Activated CD4-positive, alpha-beta T cell treated with anti-CD3 and anti-CD28 coated beads for 4 hours (primary cell): ENCODE measurements around the gene POLR1G.

ENCODE experiments used
- DNase-seq, 2 donors: peaks; one replicate each; pipeline ENCODE4 v3.0.0-alpha.2; 2020

Gene POLR1G

GRCh38 chr19:45406226-45407090 is at the start of gene POLR1G:
TSS of gene POLR1G (plus strand) at chr19:45406644. CDS start at chr19:45406697, 53 bp downstream.
- DNase-seq, result peak; percentile 79 to 82

GRCh38 chr19:45356760-45357444 is 49.5 kb upstream of the POLR1G start:
- DNase-seq, result no peak

GRCh38 chr19:45357445-45357783 is 49.0 kb upstream of the POLR1G start:
- DNase-seq, result no peak

- no peak for DNase-seq
Observed at GRCh38 chr19:45358213-45358792, 48.1 kb upstream of the POLR1G start.

- DNase-seq, result no peak
Observed at GRCh38 chr19:45361608-45362007, 44.8 kb upstream of the POLR1G start.

GRCh38 chr19:45362291-45362690 is 44.2 kb upstream of the POLR1G start:
- DNase-seq, result no peak

GRCh38 chr19:45363861-45364459 is 42.5 kb upstream of the POLR1G start:
- no peak for DNase-seq

GRCh38 chr19:45364696-45365095 is 41.7 kb upstream of the POLR1G start:
- no peak for DNase-seq

GRCh38 chr19:45368127-45368526 is 38.3 kb upstream of the POLR1G start:
- no peak for DNase-seq

- DNase-seq, result no peak
Observed at GRCh38 chr19:45368737-45369340, 37.6 kb upstream of the POLR1G start.

GRCh38 chr19:45370410-45371204 is 35.8 kb upstream of the POLR1G start, which contains the start of gene ERCC2:
TSS of gene ERCC2 (minus strand) at chr19:45370573. CDS start at chr19:45370540, 33 bp downstream.
- DNase-seq, result peak; percentile 99 to 100

GRCh38 chr19:45376045-45376724 is 30.3 kb upstream of the POLR1G start:
- no peak for DNase-seq

GRCh38 chr19:45380107-45380506 is 26.3 kb upstream of the POLR1G start:
- no peak for DNase-seq

GRCh38 chr19:45382426-45382825 is 24.0 kb upstream of the POLR1G start:
- no peak for DNase-seq

- no peak for DNase-seq
Observed at GRCh38 chr19:45385392-45386221, 20.8 kb upstream of the POLR1G start.

- DNase-seq, result no peak
Observed at GRCh38 chr19:45391346-45391745, 15.1 kb upstream of the POLR1G start.

GRCh38 chr19:45391871-45392665 is 14.4 kb upstream of the POLR1G start:
- DNase-seq, result no peak

- DNase-seq, result no peak
Observed at GRCh38 chr19:45395821-45396617, 10.4 kb upstream of the POLR1G start.

GRCh38 chr19:45400192-45400591 is 6.3 kb upstream of the POLR1G start:
- no peak for DNase-seq
